H1 (cell line): ENCODE measurements around the gene THAP7. TPM values are rescaled to one million over a fixed set of nuclear protein-coding genes. Genes with fewer than 3 reads are reported as not detected.
A peak's percentile ranks its signal among the peaks of the same experiment; 100 is the strongest.

ENCODE experiments used
- CTCF ChIA-PET: fragments of 300-600 bp; sonication (Branson Sonifier 250); formaldehyde crosslinking; loops from one replicate; lab custom pipeline; 2021; ENCODE audit not compliant: partially characterized antibody; lab: Charles Lee
- POLR2A ChIA-PET: fragments of 300-600 bp; sonication (Branson Sonifier 250); formaldehyde crosslinking; loops from one replicate; lab custom pipeline; 2021; ENCODE audit warnings: inconsistent platforms; ENCODE audit not compliant: partially characterized antibody; lab: Charles Lee
- DNase-seq, 2 experiments: peaks; one replicate each; pipeline versions ENCODE4 v3.0.0 to v3.0.0-alpha.2; 2010 to 2022; ENCODE audit warnings: low spot score in 2 of 2, low read depth in 1 of 2, mixed read lengths in 1 of 2
- FAIRE-seq: peaks from 2 replicates; lab custom pipeline; 2011; peaks lifted over from hg19 to GRCh38; lab: Jason Lieb, UNC
- H2AFZ ChIP-seq: 2 replicates; pipeline ENCODE4 v1.8.1; 2012; ENCODE audit warnings: low read length, inconsistent platforms
- H2AK5ac ChIP-seq: 2 replicates; pipeline ENCODE4 v1.6.1; 2013; ENCODE audit warnings: low read depth, low read length
- H2BK120ac ChIP-seq: replicated peaks from 2 replicates; pipeline ENCODE3; 2013; ENCODE audit warnings: low read depth, low read length, inconsistent platforms
- H2BK12ac ChIP-seq: 2 replicates; pipeline ENCODE4 v1.6.1; 2013; ENCODE audit warnings: low read depth, low read length
- H2BK15ac ChIP-seq: 2 replicates; pipeline ENCODE4 v1.6.1; 2013; ENCODE audit warnings: low read length
- H2BK20ac ChIP-seq: 2 replicates; pipeline ENCODE4 v1.6.1; 2013; ENCODE audit warnings: low read length
- H2BK5ac ChIP-seq: 2 replicates; pipeline ENCODE4 v1.6.1; 2013; ENCODE audit warnings: low read depth, low read length
- H3K14ac ChIP-seq: 2 replicates; pipeline ENCODE4 v1.6.1; 2013; ENCODE audit warnings: inconsistent platforms; ENCODE audit not compliant: insufficient read length
- H3K18ac ChIP-seq: 2 replicates; pipeline ENCODE4 v1.6.1; 2013; ENCODE audit warnings: low read length; ENCODE audit errors: extremely low read depth
- H3K23ac ChIP-seq: 2 replicates; pipeline ENCODE4 v1.6.1; 2013; ENCODE audit warnings: inconsistent platforms; ENCODE audit not compliant: insufficient read length
- H3K23me2 ChIP-seq: 2 replicates; pipeline ENCODE4 v1.6.1; 2013; ENCODE audit warnings: low read depth, low read length
- H3K27ac ChIP-seq: 2 replicates; pipeline ENCODE4 v1.6.1; 2011; ENCODE audit warnings: low read depth, low read length, inconsistent platforms
- H3K27me3 ChIP-seq, 4 experiments: replicated peaks in 1 of 4; 1 replicate in 1 of 4; 2 replicates in 3 of 4; pipeline versions ENCODE4 v1.6.1 to v1.8.1; 2011 to 2013; ENCODE audit warnings: low read length in 3 of 4, mild to moderate bottlenecking in 3 of 4, inconsistent platforms in 2 of 4, mixed read lengths in 2 of 4, moderate library complexity in 1 of 4; ENCODE audit not compliant: control insufficient read depth in 3 of 4, insufficient read depth in 3 of 4; ENCODE audit errors: extremely low read depth in 1 of 4
- H3K36me3 ChIP-seq, 4 experiments: 2 replicates each; pipeline versions ENCODE4 v1.6.1 to v1.8.1; 2011 to 2013; ENCODE audit warnings: mild to moderate bottlenecking in 4 of 4, low read length in 3 of 4, moderate library complexity in 2 of 4, control low read depth in 1 of 4, inconsistent platforms in 1 of 4; ENCODE audit not compliant: insufficient read depth in 4 of 4, control insufficient read depth in 2 of 4
- H3K4ac ChIP-seq: replicated peaks from 2 replicates; pipeline ENCODE3; 2013; ENCODE audit warnings: low read length, low read depth, mixed read lengths, inconsistent platforms; ENCODE audit not compliant: insufficient read length
- H3K4me1 ChIP-seq, 4 experiments: replicated peaks in 1 of 4; 1 replicate in 1 of 4; 2 replicates in 3 of 4; pipeline versions ENCODE4 v1.6.1 to v1.8.1; 2011 to 2013; ENCODE audit warnings: low read length in 3 of 4, inconsistent platforms in 2 of 4, mixed read lengths in 1 of 4; ENCODE audit not compliant: insufficient read depth in 4 of 4, control insufficient read depth in 3 of 4
- H3K4me2 ChIP-seq, 2 experiments: 2 replicates each; pipeline versions ENCODE4 v1.6.1 to v1.8.1; 2011 to 2013; ENCODE audit warnings: low read depth in 2 of 2, low read length in 2 of 2, control low read depth in 1 of 2, inconsistent platforms in 1 of 2, mild to moderate bottlenecking in 1 of 2; ENCODE audit not compliant: insufficient read depth in 1 of 2
- H3K4me3 ChIP-seq, 4 experiments: fragments of 200-600, 300-600 bp in 1 of 4; sonication (generic), shearing (Covaris generic), sonication (Bioruptor Twin) in 1 of 4; 2 replicates each; pipeline versions ENCODE4 v1.5.1 to v1.8.1; 2011 to 2016; ENCODE audit warnings: low read length in 4 of 4, low read depth in 3 of 4, control low read depth in 2 of 4, inconsistent platforms in 2 of 4, mild to moderate bottlenecking in 2 of 4, mixed read lengths in 1 of 4, moderate library complexity in 1 of 4; ENCODE audit not compliant: insufficient read depth in 2 of 4; ENCODE audit errors: extremely low read depth in 1 of 4
- H3K56ac ChIP-seq: replicated peaks from 2 replicates; pipeline ENCODE3; 2013; ENCODE audit warnings: low read depth, mild to moderate bottlenecking, mixed read lengths, low read length, inconsistent platforms; ENCODE audit not compliant: insufficient read length
- H3K79me1 ChIP-seq: 2 replicates; pipeline ENCODE4 v1.6.1; 2013; ENCODE audit warnings: low read depth, low read length, control low read depth
- H3K79me2 ChIP-seq, 2 experiments: 2 replicates each; pipeline versions ENCODE4 v1.6.1 to v1.8.1; 2012 to 2013; ENCODE audit warnings: low read length in 2 of 2, mild to moderate bottlenecking in 2 of 2, inconsistent platforms in 1 of 2; ENCODE audit not compliant: insufficient read depth in 2 of 2, control insufficient read depth in 1 of 2
- H3K9ac ChIP-seq, 4 experiments: replicated peaks in 1 of 4; 1 replicate in 1 of 4; 2 replicates in 3 of 4; pipeline versions ENCODE4 v1.6.1 to v1.8.1; 2011 to 2013; ENCODE audit warnings: low read depth in 3 of 4, low read length in 3 of 4, control low read depth in 2 of 4, mild to moderate bottlenecking in 2 of 4, moderate library complexity in 2 of 4, inconsistent platforms in 1 of 4; ENCODE audit errors: extremely low read depth in 1 of 4
- H3K9me3 ChIP-seq, 2 experiments: 2 replicates each; pipeline versions ENCODE4 v1.6.1 to v1.8.1; 2012 to 2013; ENCODE audit warnings: mild to moderate bottlenecking in 2 of 2, moderate library complexity in 2 of 2, control low read depth in 1 of 2, inconsistent platforms in 1 of 2, low read depth in 1 of 2, low read length in 1 of 2, mixed read lengths in 1 of 2; ENCODE audit not compliant: insufficient read depth in 2 of 2
- H4K20me1 ChIP-seq, 2 experiments: replicated peaks in 1 of 2; 2 replicates each; pipeline versions ENCODE3 to v1.8.1; 2011 to 2013; ENCODE audit warnings: inconsistent platforms in 2 of 2, low read length in 2 of 2, mild to moderate bottlenecking in 1 of 2; ENCODE audit not compliant: insufficient read depth in 2 of 2, control insufficient read depth in 1 of 2
- H4K5ac ChIP-seq: 2 replicates; pipeline ENCODE4 v1.6.1; 2013; ENCODE audit warnings: low read length, low read depth, mixed read lengths, inconsistent platforms; ENCODE audit not compliant: insufficient read length
- H4K8ac ChIP-seq: 2 replicates; pipeline ENCODE4 v1.8.0; 2013; ENCODE audit warnings: mild to moderate bottlenecking, moderate library complexity, low read length, inconsistent platforms; ENCODE audit not compliant: insufficient read depth; ENCODE audit errors: extremely low read depth
- H4K91ac ChIP-seq: replicated peaks from 2 replicates; pipeline ENCODE3; 2013; ENCODE audit warnings: low read length, mixed read lengths, inconsistent platforms; ENCODE audit not compliant: insufficient read length
- CHD1 ChIP-seq: IDR thresholded peaks from 2 replicates; pipeline ENCODE4 v1.6.1; 2012; ENCODE audit warnings: low read depth, low read length, improper control_type of control experiment
- KDM1A ChIP-seq: fragments of 200-600, 300-600 bp; sonication (generic); IDR thresholded peaks from 2 replicates; pipeline ENCODE4 v1.7.1; 2016; ENCODE audit warnings: mild to moderate bottlenecking, low read length, borderline replicate concordance
- MAFK ChIP-seq: IDR thresholded peaks from 2 replicates; pipeline ENCODE4 v1.6.1; 2012; ENCODE audit warnings: low read depth, mild to moderate bottlenecking, improper control_type of control experiment, low read length
- RFX5 ChIP-seq: IDR thresholded peaks from 2 replicates; pipeline ENCODE4 v1.6.1; 2011; ENCODE audit warnings: low read depth, low read length, improper control_type of control experiment, borderline replicate concordance
- SRF ChIP-seq: IDR thresholded peaks from 2 replicates; pipeline ENCODE4 v1.6.1; 2011; ENCODE audit warnings: mild to moderate bottlenecking, low read depth, low read length, moderate library complexity
- SUZ12 ChIP-seq: fragments of 200-600 bp; sonication (generic); IDR thresholded peaks from 2 replicates; pipeline ENCODE4 v1.6.1; 2012; ENCODE audit warnings: mild to moderate bottlenecking, inconsistent platforms, low read length, moderate library complexity, mixed read lengths
- YY1 ChIP-seq: IDR thresholded peaks from 2 replicates; pipeline ENCODE4 v1.6.1; 2011; ENCODE audit warnings: low read depth, mild to moderate bottlenecking, low read length
- WGBS, 2 experiments: shearing (Covaris generic) in 1 of 2; methylation state at CpG; one replicate each; pipeline versions ENCODE4 v1.1.6 to v1.1.7; 2013 to 2015; ENCODE audit warnings: low lambda C conversion rate in 2 of 2, mixed read lengths in 2 of 2, inconsistent platforms in 1 of 2, low coverage in 1 of 2, missing lambda C conversion rate in 1 of 2; ENCODE audit not compliant: insufficient replicate concordance in 2 of 2, insufficient coverage in 1 of 2, insufficient read length in 1 of 2; ENCODE audit errors: extremely low coverage in 1 of 2, missing lambda C conversion rate in 1 of 2; 5-methylcytosine and 5-hydroxymethylcytosine counted together
- polyA plus RNA-seq, 7 experiments: library from polyadenylated mRNA; depleted of rRNA in 3 of 7; stranded (reverse) in 5 of 7; unstranded in 2 of 7; fragments of >200 nt in 5 of 7; fragments of 200-250 nt in 2 of 7; gene quantifications; 1 replicate in 5 of 7; 2 replicates in 1 of 7; 4 replicates in 1 of 7; pipeline versions ENCODE4 v1.2.1 to v1.2.3, GENCODE V29; 2011 to 2013; ENCODE audit warnings: missing spikeins in 2 of 7, mixed read lengths in 2 of 7
- total RNA-seq: library from RNA; stranded (reverse); fragmentation: NEBNext Ultra II Directional; extraction: Animal tissue kit (Norgen Biotek cat#: 25700); gene quantifications from 2 replicates; pipeline ENCODE4 v1.2.1, GENCODE V29; 2021
- TF ChIP-seq, protein P1 (sequence below): IDR thresholded peaks from 2 replicates; pipeline ENCODE4 v1.6.1; 2011; ENCODE audit warnings: low read depth, mild to moderate bottlenecking, low read length; ENCODE audit not compliant: insufficient read depth
- TF ChIP-seq, protein P2 (sequence below): IDR thresholded peaks from 2 replicates; pipeline ENCODE4 v1.6.1; 2011; ENCODE audit warnings: low read length, improper control_type of control experiment

THAP7 gene
- total and polyA plus RNA-seq, 2 of the 8 experiments (the other 6 are each of a cell fraction or from before 2014, with no cell fraction given): 16.9 to 32.5 TPM

DNA sequence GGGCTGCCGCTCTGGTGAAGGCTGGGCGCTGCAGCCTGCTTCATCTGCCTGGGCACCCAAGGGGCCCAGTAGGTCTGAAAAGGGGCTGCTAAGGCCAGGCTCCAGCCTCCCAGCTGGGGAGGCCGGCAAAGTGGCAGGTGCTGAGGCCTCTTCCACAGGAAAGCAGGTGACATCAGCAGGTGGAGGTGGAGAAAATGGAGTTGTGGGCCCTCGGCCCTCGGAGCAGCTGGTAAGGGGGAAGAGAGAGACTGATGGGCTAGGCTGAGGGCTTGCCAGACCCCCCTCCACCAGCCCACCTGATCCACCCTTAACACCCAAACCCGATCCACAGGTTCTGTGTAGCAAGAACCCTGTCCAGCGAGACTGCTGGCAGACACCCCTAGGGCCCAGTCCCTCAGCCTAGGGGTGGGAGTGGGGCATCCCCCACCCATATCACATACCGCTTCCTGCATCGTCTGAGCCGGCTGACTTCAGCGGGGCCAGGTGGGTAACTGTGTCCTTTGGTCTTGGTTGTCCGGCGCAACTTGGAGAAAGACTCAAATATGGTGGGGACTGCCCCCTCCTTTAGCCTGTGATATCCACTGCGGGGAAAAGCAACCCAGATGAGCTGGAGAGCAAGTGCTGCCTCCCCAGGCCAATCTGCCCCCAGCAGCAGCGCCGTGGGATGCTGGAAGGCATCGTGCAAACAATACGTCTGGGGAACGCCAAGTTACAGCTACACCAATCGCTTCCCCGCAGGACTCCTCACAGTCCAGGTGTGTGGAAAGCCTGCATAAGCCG is 1.5 kb downstream of the THAP7 start:
- no peak overlapping the region for H2AK5ac ChIP-seq
- no peak overlapping the region for H4K5ac ChIP-seq
- 90% methylated on average over 18 of the region's 22 CpGs; no CpG with 5 or more reads in 1 of the 2 experiments for whole genome bisulfite sequencing, 2 experiments
- H3K27ac ChIP-seq: no peak overlapping the region
- H3K18ac ChIP-seq: no peak overlapping the region
- H2BK120ac ChIP-seq: no peak overlapping the region
- no peak overlapping the region for H2BK12ac ChIP-seq
- H3K4me1 ChIP-seq: peaks cover 0 to 12% (median 8%) of the 10 kb centered on the region in 4 experiments; a peak in 5 of 7 replicates
- peak overlapping the region in 2 of 4 experiments; percentile 79 to 84; a peak in 3 of 7 replicates for H3K9ac ChIP-seq
- no peaks in the 10 kb centered on the region for H3K9me3 ChIP-seq
- no peak for DNase-seq
- no peak for FAIRE-seq
- no peaks in the 10 kb centered on the region; a peak in 1 of 4 replicates for H3K79me2 ChIP-seq
- no peak overlapping the region for H3K4ac ChIP-seq
- ChIA-PET POLR2A (interaction anchor here (0.9 to 5.5 kb wide), 8 partner anchors 10 to 115 kb away, joined by 3 to 45 read pairs (median 4); partner anchors contain the start of gene LZTR1), CTCF (interaction anchor here (0.6 to 3.0 kb wide), 7 partner anchors 10 to 46 kb away, joined by 3 to 13 read pairs (median 3); partner anchors contain the start of genes AIFM3 and LZTR1)
- H2BK20ac ChIP-seq: no peak overlapping the region
- no peak overlapping the region for H2BK5ac ChIP-seq
- no peak overlapping the region for H3K23ac ChIP-seq
- peak overlapping the region; percentile 73 to 82 for H3K4me2 ChIP-seq
- no peak overlapping the region for H2BK15ac ChIP-seq
- no peak overlapping the region for H2AFZ ChIP-seq
- peaks cover 12% of the 10 kb centered on the region; the same call in 1 of the 2 replicates for H3K23me2 ChIP-seq
- no peaks in the 10 kb centered on the region for H3K27me3 ChIP-seq
- no peak overlapping the region for H3K56ac ChIP-seq
- peaks cover 6 to 12% of the 10 kb centered on the region in 2 experiments for H4K20me1 ChIP-seq
- no peak overlapping the region for H3K14ac ChIP-seq
- H4K8ac ChIP-seq: peak overlapping the region; percentile 85
- peak overlapping the region in 3 of 4 experiments; percentile 82 to 99 (median 84); a peak in 7 of 8 replicates for H3K4me3 ChIP-seq
- H3K79me1 ChIP-seq: peaks cover 2% of the 10 kb centered on the region; the same call in 1 of the 2 replicates
- H3K36me3 ChIP-seq: peaks cover 2 to 7% (median 4%) of the 10 kb centered on the region in 4 experiments; a peak in 5 of 8 replicates
- no peak overlapping the region for H4K91ac ChIP-seq
- TF ChIP-seq, protein P1, sequence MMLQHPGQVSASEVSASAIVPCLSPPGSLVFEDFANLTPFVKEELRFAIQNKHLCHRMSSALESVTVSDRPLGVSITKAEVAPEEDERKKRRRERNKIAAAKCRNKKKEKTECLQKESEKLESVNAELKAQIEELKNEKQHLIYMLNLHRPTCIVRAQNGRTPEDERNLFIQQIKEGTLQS: no peak
- TF ChIP-seq CHD1 (no peak), SRF (no peak), SUZ12 (no peak), MAFK (no peak), KDM1A (no peak), RFX5 (no peak), YY1 (no peak)
- TF ChIP-seq, protein P2, sequence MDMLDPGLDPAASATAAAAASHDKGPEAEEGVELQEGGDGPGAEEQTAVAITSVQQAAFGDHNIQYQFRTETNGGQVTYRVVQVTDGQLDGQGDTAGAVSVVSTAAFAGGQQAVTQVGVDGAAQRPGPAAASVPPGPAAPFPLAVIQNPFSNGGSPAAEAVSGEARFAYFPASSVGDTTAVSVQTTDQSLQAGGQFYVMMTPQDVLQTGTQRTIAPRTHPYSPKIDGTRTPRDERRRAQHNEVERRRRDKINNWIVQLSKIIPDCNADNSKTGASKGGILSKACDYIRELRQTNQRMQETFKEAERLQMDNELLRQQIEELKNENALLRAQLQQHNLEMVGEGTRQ: no peak
